Measurements from ENCODE around the gene SMARCD3. TPM values are rescaled to one million over a fixed set of nuclear protein-coding genes. Genes with fewer than 3 reads are reported as not detected.

Gene SMARCD3
- polyA plus RNA-seq, 3 donors = 104 to 183 (median 112) TPM

DNA sequence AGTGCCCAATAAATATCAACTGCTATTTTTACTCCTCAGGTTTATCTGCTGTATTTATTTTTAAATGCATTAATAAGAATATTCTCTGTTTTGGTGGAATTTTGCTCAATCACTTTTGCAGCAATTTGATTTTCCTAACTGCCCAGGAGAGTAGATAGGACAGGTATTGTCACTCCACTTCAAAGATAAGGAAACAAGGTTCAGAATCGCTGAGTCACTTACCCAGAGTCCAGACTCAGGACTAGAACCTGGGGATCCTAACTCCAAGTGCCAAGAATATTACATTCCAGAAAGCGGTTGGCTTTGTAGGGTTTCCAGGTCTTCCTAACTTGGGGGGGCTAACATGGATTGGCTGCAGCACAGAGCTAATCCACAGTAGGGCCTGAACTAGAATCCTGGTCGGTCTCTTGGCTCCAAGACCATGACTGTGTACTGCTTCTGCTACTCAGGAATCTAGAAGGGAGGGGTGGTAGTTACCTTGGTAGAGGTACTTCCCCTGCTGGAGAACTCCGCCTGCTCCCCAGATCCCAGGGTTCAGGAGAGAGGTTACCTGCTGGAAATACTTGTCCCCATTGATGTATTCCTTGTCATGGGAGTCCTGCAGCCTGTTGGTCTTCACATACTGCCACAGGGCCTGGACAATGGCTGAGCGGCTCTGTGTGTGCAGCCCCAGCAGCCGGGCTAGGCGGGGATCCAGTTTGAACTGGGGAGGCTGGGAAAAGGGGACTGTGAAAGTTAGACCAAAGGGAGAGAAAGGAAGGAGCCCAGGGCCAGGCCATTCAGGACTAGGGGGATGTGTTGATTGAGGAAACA, 7.3 kb downstream of the SMARCD3 start:
- peak overlapping the region in 1 of 2 donors; percentile 32 for H3K4me3 Mint-ChIP-seq

DNA sequence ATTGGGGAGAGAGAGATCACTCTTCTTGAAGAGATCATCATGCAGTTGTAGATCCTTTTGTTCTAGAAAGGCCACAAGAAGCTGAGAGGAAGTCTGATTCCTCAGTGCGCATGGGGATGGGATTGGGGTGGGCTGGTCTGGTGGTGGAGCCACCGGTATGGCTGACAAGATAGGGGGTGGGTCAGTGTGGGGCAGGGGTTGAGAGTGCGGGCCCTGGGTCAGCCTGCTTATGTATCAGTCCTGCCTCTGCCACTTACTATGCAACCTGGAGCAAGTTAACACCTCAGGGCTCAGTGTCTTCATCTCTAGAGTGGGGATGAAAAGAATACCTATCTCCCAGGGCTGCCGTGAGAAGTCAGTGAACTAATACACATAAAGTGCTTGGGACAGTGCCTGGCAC, 8.0 kb downstream of the SMARCD3 start:
- H3K36me3 Mint-ChIP-seq = peaks cover 56 to 68% of the 10 kb centered on the region in 2 donors
- H3K79me2 ChIP-seq (ENCODE audit: insufficient read depth, low read length) = peaks cover 14% of the 10 kb centered on the region
- no peak overlapping the region for H3K4me3 Mint-ChIP-seq
- peaks cover 13 to 31% (median 26%) of the 10 kb centered on the region in 3 donors for H3K27me3 Mint-ChIP-seq (ENCODE audit: low read depth in 3 of 3)
- intact Hi-C loops (cut with micrococcal nuclease) = no loop called here
- H3K27ac ChIP-seq (ENCODE audit: low read depth in 1 of 2, low read length in 2 of 2) = no peak overlapping the region
- H2AFZ ChIP-seq (ENCODE audit: insufficient read depth, low read depth, low read length, poor library complexity, severe bottlenecking) = no peak overlapping the region
- H3K4me3 ChIP-seq (replicated peaks in 1 of 3; ENCODE audit: low read depth in 2 of 3, low read length in 3 of 3) = no peak overlapping the region
- H3K27ac Mint-ChIP-seq = no peak overlapping the region
- WGBS (ENCODE audit: insufficient coverage) = no CpG with 5 or more reads among the region's 4 CpGs
- TF ChIP-seq, protein P1, sequence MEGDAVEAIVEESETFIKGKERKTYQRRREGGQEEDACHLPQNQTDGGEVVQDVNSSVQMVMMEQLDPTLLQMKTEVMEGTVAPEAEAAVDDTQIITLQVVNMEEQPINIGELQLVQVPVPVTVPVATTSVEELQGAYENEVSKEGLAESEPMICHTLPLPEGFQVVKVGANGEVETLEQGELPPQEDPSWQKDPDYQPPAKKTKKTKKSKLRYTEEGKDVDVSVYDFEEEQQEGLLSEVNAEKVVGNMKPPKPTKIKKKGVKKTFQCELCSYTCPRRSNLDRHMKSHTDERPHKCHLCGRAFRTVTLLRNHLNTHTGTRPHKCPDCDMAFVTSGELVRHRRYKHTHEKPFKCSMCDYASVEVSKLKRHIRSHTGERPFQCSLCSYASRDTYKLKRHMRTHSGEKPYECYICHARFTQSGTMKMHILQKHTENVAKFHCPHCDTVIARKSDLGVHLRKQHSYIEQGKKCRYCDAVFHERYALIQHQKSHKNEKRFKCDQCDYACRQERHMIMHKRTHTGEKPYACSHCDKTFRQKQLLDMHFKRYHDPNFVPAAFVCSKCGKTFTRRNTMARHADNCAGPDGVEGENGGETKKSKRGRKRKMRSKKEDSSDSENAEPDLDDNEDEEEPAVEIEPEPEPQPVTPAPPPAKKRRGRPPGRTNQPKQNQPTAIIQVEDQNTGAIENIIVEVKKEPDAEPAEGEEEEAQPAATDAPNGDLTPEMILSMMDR (IDR thresholded peaks at IDR 0.05) = no peak
- H3K4me1 Mint-ChIP-seq = peaks cover 27% of the 10 kb centered on the region
- peaks cover 62 to 64% of the 10 kb centered on the region in 2 donors for H3K36me3 ChIP-seq (replicated peaks in 1 of 2; ENCODE audit: control insufficient read depth in 1 of 2, insufficient read depth in 2 of 2, low read length in 2 of 2)
- peaks cover 8 to 16% of the 10 kb centered on the region in 2 donors for H3K27me3 ChIP-seq (ENCODE audit: control insufficient read depth in 2 of 2, insufficient read depth in 2 of 2, low read length in 2 of 2)
- peaks cover 98% of the 10 kb centered on the region for H4K20me1 ChIP-seq (ENCODE audit: insufficient read depth, low read length)
- H3K9ac ChIP-seq (ENCODE audit: insufficient read depth, low read length, poor library complexity, severe bottlenecking) = no peak overlapping the region
- no peaks in the 10 kb centered on the region for H3K9me3 ChIP-seq (replicated peaks in 1 of 2; ENCODE audit: control insufficient read depth in 1 of 2, insufficient read depth in 1 of 2, low read length in 2 of 2)
- peaks cover 0 to 3% (median 0%) of the 10 kb centered on the region in 7 donors for H3K9me3 Mint-ChIP-seq
- peaks cover 25 to 32% of the 10 kb centered on the region in 2 donors for H3K4me1 ChIP-seq (ENCODE audit: control insufficient read depth in 1 of 2, insufficient read depth in 2 of 2, low read length in 2 of 2)
- no peak for DNase-seq
- H3K4me2 ChIP-seq (replicated peaks; ENCODE audit: extremely low read depth, low read length, poor library complexity, severe bottlenecking) = no peak overlapping the region

More for the DNA sequence above, 7.3 kb downstream of the SMARCD3 start:
- no peak overlapping the region for H3K4me3 ChIP-seq (replicated peaks in 1 of 3; ENCODE audit: low read depth in 2 of 3, low read length in 3 of 3)
- no peak overlapping the region for H2AFZ ChIP-seq (ENCODE audit: insufficient read depth, low read depth, low read length, poor library complexity, severe bottlenecking)
- DNase-seq = no peak
- H3K27ac ChIP-seq (ENCODE audit: low read depth in 1 of 2, low read length in 2 of 2) = no peak overlapping the region
- H3K79me2 ChIP-seq (ENCODE audit: insufficient read depth, low read length) = peaks cover 7% of the 10 kb centered on the region
- peaks cover 12 to 22% of the 10 kb centered on the region in 2 donors for H3K27me3 ChIP-seq (ENCODE audit: control insufficient read depth in 2 of 2, insufficient read depth in 2 of 2, low read length in 2 of 2)
- no peak overlapping the region for H3K4me2 ChIP-seq (replicated peaks; ENCODE audit: extremely low read depth, low read length, poor library complexity, severe bottlenecking)
- WGBS (ENCODE audit: insufficient coverage) = 96% methylated on average over 6 of the region's 7 CpGs
- H3K9ac ChIP-seq (ENCODE audit: insufficient read depth, low read length, poor library complexity, severe bottlenecking) = no peak overlapping the region
- peaks cover 17 to 37% (median 31%) of the 10 kb centered on the region in 3 donors for H3K27me3 Mint-ChIP-seq (ENCODE audit: low read depth in 3 of 3)
- H3K4me1 ChIP-seq (ENCODE audit: control insufficient read depth in 1 of 2, insufficient read depth in 2 of 2, low read length in 2 of 2) = peaks cover 28 to 38% of the 10 kb centered on the region in 2 donors
- H3K36me3 ChIP-seq (replicated peaks in 1 of 2; ENCODE audit: control insufficient read depth in 1 of 2, insufficient read depth in 2 of 2, low read length in 2 of 2) = peaks cover 56 to 58% of the 10 kb centered on the region in 2 donors
- no peaks in the 10 kb centered on the region for H3K9me3 ChIP-seq (replicated peaks in 1 of 2; ENCODE audit: control insufficient read depth in 1 of 2, insufficient read depth in 1 of 2, low read length in 2 of 2)
- H3K4me1 Mint-ChIP-seq = peaks cover 32% of the 10 kb centered on the region
- peaks cover 55 to 70% of the 10 kb centered on the region in 2 donors for H3K36me3 Mint-ChIP-seq
- intact Hi-C loops (cut with micrococcal nuclease) = no loop called here
- no peak overlapping the region for H3K27ac Mint-ChIP-seq
- H4K20me1 ChIP-seq (ENCODE audit: insufficient read depth, low read length) = peaks cover 98% of the 10 kb centered on the region
- TF ChIP-seq, protein P1 (IDR thresholded peaks at IDR 0.05) = no peak
- H3K9me3 Mint-ChIP-seq = peaks cover 0 to 7% (median 0%) of the 10 kb centered on the region in 7 donors

All from CD14-positive monocyte (primary cell).